ENCODE data around the gene PHACTR1. TPM values are rescaled to one million over a fixed set of nuclear protein-coding genes. Genes with fewer than 3 reads are reported as not detected.

The PHACTR1 gene
- total RNA-seq, 1 experiment from 2014 or later: 15.5 TPM

DNA sequence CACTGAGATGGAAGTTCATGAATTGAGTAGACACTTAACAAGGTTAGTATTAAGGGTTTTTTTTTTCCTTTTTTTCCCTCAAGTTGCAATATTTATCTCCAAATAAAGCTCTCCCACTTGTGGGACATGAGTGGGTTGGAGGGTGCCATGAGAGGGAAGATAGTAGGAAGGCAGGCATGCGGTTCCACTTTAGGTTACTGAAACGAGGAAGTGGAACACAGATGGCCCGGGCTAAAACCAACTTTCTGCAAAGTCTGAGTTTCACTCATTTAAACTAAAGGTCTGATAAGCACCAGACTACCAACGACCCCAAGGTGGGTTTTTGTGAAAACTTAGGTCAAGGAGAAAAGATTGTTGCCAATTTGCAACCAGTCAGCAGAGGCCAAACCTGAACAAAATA, 569.6 kb downstream of the PHACTR1 start:
- POLR2A ChIA-PET: interaction anchor here (0.7 kb wide), 1 partner anchor 27 kb away, joined by 3 read pairs; no protein-coding TSS in a partner anchor
- ATAC-seq: no peak
- Mint-ChIP-seq H3K9me3 (peaks cover 19% of the 10 kb centered on the region), H3K4me3 (no peak overlapping the region), H3K4me1 (peaks cover 10% of the 10 kb centered on the region), H3K36me3 (peaks cover 43% of the 10 kb centered on the region), H3K27ac (no peak overlapping the region), H3K27me3 (ENCODE audit: low read depth) (no peaks in the 10 kb centered on the region)
- CTCF ChIA-PET: no interaction called here
- no peak for DNase-seq (ENCODE audit: low spot score)
- TF ChIP-seq TEAD4 (CRISPR knock-in tag; IDR thresholded peaks at IDR 0.05): no peak
- TF ChIP-seq, protein P1, sequence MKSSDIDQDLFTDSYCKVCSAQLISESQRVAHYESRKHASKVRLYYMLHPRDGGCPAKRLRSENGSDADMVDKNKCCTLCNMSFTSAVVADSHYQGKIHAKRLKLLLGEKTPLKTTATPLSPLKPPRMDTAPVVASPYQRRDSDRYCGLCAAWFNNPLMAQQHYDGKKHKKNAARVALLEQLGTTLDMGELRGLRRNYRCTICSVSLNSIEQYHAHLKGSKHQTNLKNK (CRISPR knock-in tag; IDR thresholded peaks at IDR 0.05): no peak
- TF ChIP-seq, protein P2, sequence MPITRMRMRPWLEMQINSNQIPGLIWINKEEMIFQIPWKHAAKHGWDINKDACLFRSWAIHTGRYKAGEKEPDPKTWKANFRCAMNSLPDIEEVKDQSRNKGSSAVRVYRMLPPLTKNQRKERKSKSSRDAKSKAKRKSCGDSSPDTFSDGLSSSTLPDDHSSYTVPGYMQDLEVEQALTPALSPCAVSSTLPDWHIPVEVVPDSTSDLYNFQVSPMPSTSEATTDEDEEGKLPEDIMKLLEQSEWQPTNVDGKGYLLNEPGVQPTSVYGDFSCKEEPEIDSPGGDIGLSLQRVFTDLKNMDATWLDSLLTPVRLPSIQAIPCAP (CRISPR knock-in tag; IDR thresholded peaks at IDR 0.05): no peak
- TF ChIP-seq, protein P3, sequence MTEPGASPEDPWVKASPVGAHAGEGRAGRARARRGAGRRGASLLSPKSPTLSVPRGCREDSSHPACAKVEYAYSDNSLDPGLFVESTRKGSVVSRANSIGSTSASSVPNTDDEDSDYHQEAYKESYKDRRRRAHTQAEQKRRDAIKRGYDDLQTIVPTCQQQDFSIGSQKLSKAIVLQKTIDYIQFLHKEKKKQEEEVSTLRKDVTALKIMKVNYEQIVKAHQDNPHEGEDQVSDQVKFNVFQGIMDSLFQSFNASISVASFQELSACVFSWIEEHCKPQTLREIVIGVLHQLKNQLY (CRISPR knock-in tag; IDR thresholded peaks at IDR 0.05): no peak
- TF ChIP-seq ZNF317 (CRISPR knock-in tag; IDR thresholded peaks at IDR 0.05; ENCODE audit: borderline replicate concordance, low read depth): no peak

DNA sequence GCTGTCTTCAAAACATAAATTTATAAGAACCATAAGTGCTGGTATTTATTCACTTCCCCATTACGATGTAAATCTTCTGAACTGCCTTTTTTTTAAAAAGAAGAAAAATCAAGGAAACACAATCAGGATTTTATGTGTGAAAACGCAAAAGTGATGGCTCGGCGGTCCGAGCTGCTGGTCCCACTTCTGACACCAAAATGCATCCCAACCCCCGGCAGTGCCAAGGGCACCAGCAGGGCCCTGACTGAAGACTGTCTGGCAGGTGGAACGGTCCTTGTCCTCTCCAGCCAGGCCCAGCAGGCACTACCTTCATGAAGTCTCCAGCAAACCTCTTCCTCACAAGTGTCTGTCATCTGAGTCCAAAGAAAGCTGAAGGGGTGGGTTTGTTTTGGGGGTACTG, 570.5 kb downstream of the PHACTR1 start:
- Mint-ChIP-seq H3K4me1 (peaks cover 10% of the 10 kb centered on the region), H3K27ac (no peak overlapping the region), H3K27me3 (ENCODE audit: low read depth) (no peaks in the 10 kb centered on the region), H3K36me3 (peaks cover 43% of the 10 kb centered on the region), H3K9me3 (peaks cover 19% of the 10 kb centered on the region), H3K4me3 (no peak overlapping the region)
- DNase-seq (ENCODE audit: low spot score): no peak
- no peak for ATAC-seq
- CTCF ChIA-PET: interaction anchor here (1.2 kb wide), 1 partner anchor 9 kb away, joined by 3 read pairs; no protein-coding TSS in a partner anchor
- POLR2A ChIA-PET: no interaction called here
- no peak for TF ChIP-seq TEAD1 (CRISPR knock-in tag; IDR thresholded peaks at IDR 0.05)
- TF ChIP-seq, protein P4, sequence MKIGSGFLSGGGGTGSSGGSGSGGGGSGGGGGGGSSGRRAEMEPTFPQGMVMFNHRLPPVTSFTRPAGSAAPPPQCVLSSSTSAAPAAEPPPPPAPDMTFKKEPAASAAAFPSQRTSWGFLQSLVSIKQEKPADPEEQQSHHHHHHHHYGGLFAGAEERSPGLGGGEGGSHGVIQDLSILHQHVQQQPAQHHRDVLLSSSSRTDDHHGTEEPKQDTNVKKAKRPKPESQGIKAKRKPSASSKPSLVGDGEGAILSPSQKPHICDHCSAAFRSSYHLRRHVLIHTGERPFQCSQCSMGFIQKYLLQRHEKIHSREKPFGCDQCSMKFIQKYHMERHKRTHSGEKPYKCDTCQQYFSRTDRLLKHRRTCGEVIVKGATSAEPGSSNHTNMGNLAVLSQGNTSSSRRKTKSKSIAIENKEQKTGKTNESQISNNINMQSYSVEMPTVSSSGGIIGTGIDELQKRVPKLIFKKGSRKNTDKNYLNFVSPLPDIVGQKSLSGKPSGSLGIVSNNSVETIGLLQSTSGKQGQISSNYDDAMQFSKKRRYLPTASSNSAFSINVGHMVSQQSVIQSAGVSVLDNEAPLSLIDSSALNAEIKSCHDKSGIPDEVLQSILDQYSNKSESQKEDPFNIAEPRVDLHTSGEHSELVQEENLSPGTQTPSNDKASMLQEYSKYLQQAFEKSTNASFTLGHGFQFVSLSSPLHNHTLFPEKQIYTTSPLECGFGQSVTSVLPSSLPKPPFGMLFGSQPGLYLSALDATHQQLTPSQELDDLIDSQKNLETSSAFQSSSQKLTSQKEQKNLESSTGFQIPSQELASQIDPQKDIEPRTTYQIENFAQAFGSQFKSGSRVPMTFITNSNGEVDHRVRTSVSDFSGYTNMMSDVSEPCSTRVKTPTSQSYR (CRISPR knock-in tag; IDR thresholded peaks at IDR 0.05): no peak
- no peak for TF ChIP-seq SP1 (CRISPR knock-in tag; conservative IDR thresholded peaks at IDR 0.05)
- TF ChIP-seq, protein P5, sequence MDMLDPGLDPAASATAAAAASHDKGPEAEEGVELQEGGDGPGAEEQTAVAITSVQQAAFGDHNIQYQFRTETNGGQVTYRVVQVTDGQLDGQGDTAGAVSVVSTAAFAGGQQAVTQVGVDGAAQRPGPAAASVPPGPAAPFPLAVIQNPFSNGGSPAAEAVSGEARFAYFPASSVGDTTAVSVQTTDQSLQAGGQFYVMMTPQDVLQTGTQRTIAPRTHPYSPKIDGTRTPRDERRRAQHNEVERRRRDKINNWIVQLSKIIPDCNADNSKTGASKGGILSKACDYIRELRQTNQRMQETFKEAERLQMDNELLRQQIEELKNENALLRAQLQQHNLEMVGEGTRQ (CRISPR knock-in tag; IDR thresholded peaks at IDR 0.05): no peak
- no peak for TF ChIP-seq NFATC4 (CRISPR knock-in tag; IDR thresholded peaks at IDR 0.05)
- TF ChIP-seq, protein P6, sequence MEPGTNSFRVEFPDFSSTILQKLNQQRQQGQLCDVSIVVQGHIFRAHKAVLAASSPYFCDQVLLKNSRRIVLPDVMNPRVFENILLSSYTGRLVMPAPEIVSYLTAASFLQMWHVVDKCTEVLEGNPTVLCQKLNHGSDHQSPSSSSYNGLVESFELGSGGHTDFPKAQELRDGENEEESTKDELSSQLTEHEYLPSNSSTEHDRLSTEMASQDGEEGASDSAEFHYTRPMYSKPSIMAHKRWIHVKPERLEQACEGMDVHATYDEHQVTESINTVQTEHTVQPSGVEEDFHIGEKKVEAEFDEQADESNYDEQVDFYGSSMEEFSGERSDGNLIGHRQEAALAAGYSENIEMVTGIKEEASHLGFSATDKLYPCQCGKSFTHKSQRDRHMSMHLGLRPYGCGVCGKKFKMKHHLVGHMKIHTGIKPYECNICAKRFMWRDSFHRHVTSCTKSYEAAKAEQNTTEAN (CRISPR knock-in tag; IDR thresholded peaks at IDR 0.05): no peak
- TF ChIP-seq TP53 (CRISPR knock-in tag; IDR thresholded peaks at IDR 0.05): no peak
- TF ChIP-seq, protein P7, sequence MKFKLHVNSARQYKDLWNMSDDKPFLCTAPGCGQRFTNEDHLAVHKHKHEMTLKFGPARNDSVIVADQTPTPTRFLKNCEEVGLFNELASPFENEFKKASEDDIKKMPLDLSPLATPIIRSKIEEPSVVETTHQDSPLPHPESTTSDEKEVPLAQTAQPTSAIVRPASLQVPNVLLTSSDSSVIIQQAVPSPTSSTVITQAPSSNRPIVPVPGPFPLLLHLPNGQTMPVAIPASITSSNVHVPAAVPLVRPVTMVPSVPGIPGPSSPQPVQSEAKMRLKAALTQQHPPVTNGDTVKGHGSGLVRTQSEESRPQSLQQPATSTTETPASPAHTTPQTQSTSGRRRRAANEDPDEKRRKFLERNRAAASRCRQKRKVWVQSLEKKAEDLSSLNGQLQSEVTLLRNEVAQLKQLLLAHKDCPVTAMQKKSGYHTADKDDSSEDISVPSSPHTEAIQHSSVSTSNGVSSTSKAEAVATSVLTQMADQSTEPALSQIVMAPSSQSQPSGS (CRISPR knock-in tag; IDR thresholded peaks at IDR 0.05; ENCODE audit: borderline replicate concordance, low read depth): no peak
- TF ChIP-seq, protein P8, sequence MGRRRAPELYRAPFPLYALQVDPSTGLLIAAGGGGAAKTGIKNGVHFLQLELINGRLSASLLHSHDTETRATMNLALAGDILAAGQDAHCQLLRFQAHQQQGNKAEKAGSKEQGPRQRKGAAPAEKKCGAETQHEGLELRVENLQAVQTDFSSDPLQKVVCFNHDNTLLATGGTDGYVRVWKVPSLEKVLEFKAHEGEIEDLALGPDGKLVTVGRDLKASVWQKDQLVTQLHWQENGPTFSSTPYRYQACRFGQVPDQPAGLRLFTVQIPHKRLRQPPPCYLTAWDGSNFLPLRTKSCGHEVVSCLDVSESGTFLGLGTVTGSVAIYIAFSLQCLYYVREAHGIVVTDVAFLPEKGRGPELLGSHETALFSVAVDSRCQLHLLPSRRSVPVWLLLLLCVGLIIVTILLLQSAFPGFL (CRISPR knock-in tag; IDR thresholded peaks at IDR 0.05; ENCODE audit: borderline replicate concordance): no peak
- no peak for TF ChIP-seq ZNF396 (CRISPR knock-in tag; IDR thresholded peaks at IDR 0.05; ENCODE audit: borderline replicate concordance)
- TF ChIP-seq OVOL2 (CRISPR knock-in tag; IDR thresholded peaks at IDR 0.05; ENCODE audit: borderline replicate concordance): no peak
- TF ChIP-seq, protein P9, sequence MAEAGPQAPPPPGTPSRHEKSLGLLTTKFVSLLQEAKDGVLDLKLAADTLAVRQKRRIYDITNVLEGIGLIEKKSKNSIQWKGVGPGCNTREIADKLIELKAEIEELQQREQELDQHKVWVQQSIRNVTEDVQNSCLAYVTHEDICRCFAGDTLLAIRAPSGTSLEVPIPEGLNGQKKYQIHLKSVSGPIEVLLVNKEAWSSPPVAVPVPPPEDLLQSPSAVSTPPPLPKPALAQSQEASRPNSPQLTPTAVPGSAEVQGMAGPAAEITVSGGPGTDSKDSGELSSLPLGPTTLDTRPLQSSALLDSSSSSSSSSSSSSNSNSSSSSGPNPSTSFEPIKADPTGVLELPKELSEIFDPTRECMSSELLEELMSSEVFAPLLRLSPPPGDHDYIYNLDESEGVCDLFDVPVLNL (CRISPR knock-in tag; IDR thresholded peaks at IDR 0.05; ENCODE audit: borderline replicate concordance, low read depth): no peak
- TF ChIP-seq, protein P3 (CRISPR knock-in tag; IDR thresholded peaks at IDR 0.05): no peak
- TF ChIP-seq NR2C2 (CRISPR knock-in tag; IDR thresholded peaks at IDR 0.05): no peak
- TF ChIP-seq ZNF219 (CRISPR knock-in tag; IDR thresholded peaks at IDR 0.05; ENCODE audit: borderline replicate concordance): no peak
- TF ChIP-seq, protein P10, sequence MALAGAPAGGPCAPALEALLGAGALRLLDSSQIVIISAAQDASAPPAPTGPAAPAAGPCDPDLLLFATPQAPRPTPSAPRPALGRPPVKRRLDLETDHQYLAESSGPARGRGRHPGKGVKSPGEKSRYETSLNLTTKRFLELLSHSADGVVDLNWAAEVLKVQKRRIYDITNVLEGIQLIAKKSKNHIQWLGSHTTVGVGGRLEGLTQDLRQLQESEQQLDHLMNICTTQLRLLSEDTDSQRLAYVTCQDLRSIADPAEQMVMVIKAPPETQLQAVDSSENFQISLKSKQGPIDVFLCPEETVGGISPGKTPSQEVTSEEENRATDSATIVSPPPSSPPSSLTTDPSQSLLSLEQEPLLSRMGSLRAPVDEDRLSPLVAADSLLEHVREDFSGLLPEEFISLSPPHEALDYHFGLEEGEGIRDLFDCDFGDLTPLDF (CRISPR knock-in tag; IDR thresholded peaks at IDR 0.05): no peak
- TF ChIP-seq KAT7 (CRISPR knock-in tag; IDR thresholded peaks at IDR 0.05; ENCODE audit: borderline replicate concordance): no peak
- no peak for TF ChIP-seq NR3C1 (CRISPR knock-in tag; conservative IDR thresholded peaks at IDR 0.05; ENCODE audit: low read depth)

All from WTC11 (cell line).